CD4-positive, alpha-beta memory T cell (primary cell): ENCODE results near the gene SPOPL. TPM values are rescaled to one million over a fixed set of nuclear protein-coding genes. Genes with fewer than 3 reads are reported as not detected.

ENCODE experiments used
- CTCF ChIA-PET: fragments of 350-600 bp; sonication (Branson Sonifier 250); formaldehyde crosslinking; loops from one replicate; lab custom pipeline; 2021; ENCODE audit warnings: inconsistent platforms; ENCODE audit not compliant: partially characterized antibody; lab: Charles Lee
- POLR2A ChIA-PET: fragments of 350-600 bp; sonication (Branson Sonifier 250); formaldehyde crosslinking; loops from one replicate; lab custom pipeline; 2021; ENCODE audit not compliant: partially characterized antibody; lab: Charles Lee
- DNase-seq, 5 donors: peaks; one replicate each; pipeline versions ENCODE4 v3.0.0 to v3.0.0-alpha.2; 2020 to 2022; ENCODE audit warnings: mixed read lengths in 1 of 5
- H3K27ac ChIP-seq: one replicate; pipeline ENCODE4 v1.7.0; 2013; ENCODE audit warnings: low read depth, low read length
- H3K27me3 ChIP-seq: 2 replicates; pipeline ENCODE4 v1.7.0; 2013; ENCODE audit warnings: mild to moderate bottlenecking, low read length, moderate library complexity; ENCODE audit not compliant: insufficient read depth
- H3K36me3 ChIP-seq: 2 replicates; pipeline ENCODE4 v1.7.0; 2013; ENCODE audit warnings: mild to moderate bottlenecking, low read length, moderate library complexity; ENCODE audit not compliant: insufficient read depth
- H3K4me1 ChIP-seq: 2 replicates; pipeline ENCODE4 v1.7.0; 2013; ENCODE audit warnings: mild to moderate bottlenecking, low read length, moderate library complexity; ENCODE audit not compliant: insufficient read depth
- H3K4me3 ChIP-seq, 2 donors: one replicate each; pipeline ENCODE4 v1.7.0; 2013; ENCODE audit warnings: low read length in 2 of 2, mild to moderate bottlenecking in 1 of 2
- H3K9me3 ChIP-seq, 2 donors: one replicate each; pipeline ENCODE4 v1.7.0; 2013; ENCODE audit warnings: low read length in 2 of 2, control low read depth in 1 of 2; ENCODE audit not compliant: control insufficient read depth in 1 of 2
- H3K27ac Mint-ChIP-seq, 7 donors: one replicate each; pipeline ENCODE4 v1.8.0; 2020 to 2021; ENCODE audit warnings: mixed read lengths in 7 of 7, mild to moderate bottlenecking in 6 of 7, inconsistent platforms in 3 of 7, moderate library complexity in 3 of 7
- H3K27me3 Mint-ChIP-seq, 2 donors: one replicate each; pipeline ENCODE4 v1.8.0; 2020 to 2021; ENCODE audit warnings: mixed read lengths in 2 of 2
- H3K36me3 Mint-ChIP-seq, 2 donors: one replicate each; pipeline ENCODE4 v1.8.0; 2020 to 2021; ENCODE audit warnings: mixed read lengths in 2 of 2, inconsistent platforms in 1 of 2, mild to moderate bottlenecking in 1 of 2
- H3K4me1 Mint-ChIP-seq, 4 donors: one replicate each; pipeline ENCODE4 v1.8.0; 2020 to 2021; ENCODE audit warnings: mixed read lengths in 4 of 4, mild to moderate bottlenecking in 1 of 4
- H3K4me3 Mint-ChIP-seq, 8 donors: one replicate each; pipeline ENCODE4 v1.8.0; 2020 to 2021; ENCODE audit warnings: mixed read lengths in 8 of 8, mild to moderate bottlenecking in 7 of 8, moderate library complexity in 6 of 8, inconsistent platforms in 3 of 8
- H3K9me3 Mint-ChIP-seq, 8 donors: one replicate each; pipeline ENCODE4 v1.8.0; 2020 to 2021; ENCODE audit warnings: mixed read lengths in 8 of 8, mild to moderate bottlenecking in 5 of 8, inconsistent platforms in 3 of 8, moderate library complexity in 1 of 8
- intact Hi-C: fragments of 100-400 bp; cut with micrococcal nuclease; formaldehyde crosslinking; loops from one replicate; pipeline ENCODE4 v1.15.1; 2023
- polyA plus RNA-seq, 2 donors: library from polyadenylated mRNA; unstranded; fragments of 300-500 nt; fragmentation: Illumina TruSeq; gene quantifications; one replicate each; pipeline ENCODE4 v1.2.3, GENCODE V29; 2021
- total RNA-seq, 2 experiments: library from RNA; stranded (reverse); gene quantifications; one replicate each; pipeline ENCODE4 v1.2.3, GENCODE V29; 2021

SPOPL gene
- total and polyA plus RNA-seq, 4 experiments from 2014 or later, result 0.71 to 18.6 (median 10.3) TPM

DNA sequence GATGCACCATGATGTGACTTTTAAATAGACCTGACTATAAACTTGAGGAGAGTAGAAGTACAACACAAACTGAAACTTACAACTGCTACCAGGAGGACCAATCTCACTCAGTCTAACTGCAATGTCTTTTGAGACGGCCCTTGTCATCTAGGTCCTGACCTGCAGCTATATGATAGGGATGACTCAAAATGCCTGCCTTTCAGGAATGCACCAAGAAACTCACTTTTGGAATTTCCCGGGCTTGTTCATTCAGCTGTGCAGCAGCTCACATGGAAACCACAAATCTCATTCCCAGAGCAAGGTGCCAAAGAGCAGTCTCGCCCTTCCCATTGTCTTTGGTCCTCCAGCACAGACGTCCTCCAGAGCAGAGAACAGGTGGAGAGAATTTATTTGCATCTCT is 113.7 kb downstream of the SPOPL start:
- no peaks in the 10 kb centered on the region for H3K9me3 Mint-ChIP-seq
- H3K27me3 Mint-ChIP-seq, result no peaks in the 10 kb centered on the region
- Histone ChIP-seq H3K9me3 (no peaks in the 10 kb centered on the region), H3K4me3 (no peak overlapping the region), H3K27me3 (no peaks in the 10 kb centered on the region), H3K36me3 (no peaks in the 10 kb centered on the region), H3K4me1 (no peaks in the 10 kb centered on the region), H3K27ac (no peak overlapping the region)
- H3K4me1 Mint-ChIP-seq, result no peaks in the 10 kb centered on the region
- H3K27ac Mint-ChIP-seq, result no peak overlapping the region
- no peaks in the 10 kb centered on the region for H3K36me3 Mint-ChIP-seq
- intact Hi-C loops, result no loop called here
- ChIA-PET CTCF (no interaction called here), POLR2A (no interaction called here)
- H3K4me3 Mint-ChIP-seq, result no peak overlapping the region
- no peak for DNase-seq

GRCh38 chr2:138617026-138617425 is 115.5 kb downstream of the SPOPL start:
- Mint-ChIP-seq H3K4me3 (no peak overlapping the region), H3K27ac (no peak overlapping the region), H3K9me3 (peaks cover 0 to 4% (median 0%) of the 10 kb centered on the region in 8 donors), H3K27me3 (peaks cover 0 to 2% of the 10 kb centered on the region in 2 donors), H3K36me3 (no peaks in the 10 kb centered on the region), H3K4me1 (peaks cover 0 to 1% (median under 1%) of the 10 kb centered on the region in 4 donors)
- CTCF ChIA-PET, result no interaction called here
- POLR2A ChIA-PET, result no interaction called here
- H3K4me1 ChIP-seq, result no peaks in the 10 kb centered on the region
- DNase-seq, result no peak
- intact Hi-C loops, result no loop called here
- no peak overlapping the region for H3K27ac ChIP-seq
- no peaks in the 10 kb centered on the region for H3K36me3 ChIP-seq
- no peaks in the 10 kb centered on the region for H3K27me3 ChIP-seq
- H3K9me3 ChIP-seq, result no peaks in the 10 kb centered on the region
- H3K4me3 ChIP-seq, result no peak overlapping the region

GRCh38 chr2:138618971-138619370 is 117.4 kb downstream of the SPOPL start:
- H3K27ac Mint-ChIP-seq, result no peak overlapping the region
- CTCF ChIA-PET, result no interaction called here
- no peak for DNase-seq

DNA sequence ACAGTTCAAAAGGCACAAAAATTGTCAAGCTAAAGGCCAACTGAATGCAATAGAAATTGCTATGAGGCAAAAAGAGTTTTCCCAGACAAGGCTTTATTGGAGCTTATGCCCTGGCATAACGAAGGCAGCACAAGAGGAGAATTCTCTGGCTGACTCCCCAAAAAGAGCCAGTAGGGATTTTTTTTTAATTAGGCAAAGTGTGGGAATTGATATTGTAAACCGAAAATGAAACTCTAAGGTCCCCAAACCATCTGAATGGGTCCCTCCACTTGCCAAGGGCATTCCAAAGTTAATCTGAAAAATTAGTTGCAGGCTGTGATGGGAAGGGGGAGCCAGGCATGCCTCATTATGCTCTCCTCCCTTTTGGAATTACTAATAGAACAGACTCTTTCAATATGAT is 118.9 kb downstream of the SPOPL start:
- ChIA-PET POLR2A (no interaction called here), CTCF (no interaction called here)
- Mint-ChIP-seq H3K27me3 (peaks cover 1 to 2% of the 10 kb centered on the region in 2 donors), H3K27ac (no peak overlapping the region), H3K36me3 (no peaks in the 10 kb centered on the region), H3K4me1 (peaks cover 0 to 1% (median under 1%) of the 10 kb centered on the region in 4 donors), H3K9me3 (peaks cover 0 to 4% (median 0%) of the 10 kb centered on the region in 8 donors), H3K4me3 (no peak overlapping the region)
- no peaks in the 10 kb centered on the region for H3K36me3 ChIP-seq
- no peak overlapping the region for H3K4me3 ChIP-seq
- no peaks in the 10 kb centered on the region for H3K27me3 ChIP-seq
- no peaks in the 10 kb centered on the region for H3K4me1 ChIP-seq
- intact Hi-C loops, result no loop called here
- H3K27ac ChIP-seq, result no peak overlapping the region
- H3K9me3 ChIP-seq, result no peaks in the 10 kb centered on the region
- DNase-seq, result no peak

More at GRCh38 chr2:138618971-138619370, 117.4 kb downstream of the SPOPL start:
- Histone ChIP-seq H3K9me3 (no peaks in the 10 kb centered on the region), H3K4me3 (no peak overlapping the region), H3K27ac (no peak overlapping the region), H3K4me1 (no peaks in the 10 kb centered on the region), H3K27me3 (no peaks in the 10 kb centered on the region), H3K36me3 (no peaks in the 10 kb centered on the region)
- POLR2A ChIA-PET, result interaction anchor here (0.6 kb wide), 1 partner anchor 98 kb away, joined by 3 read pairs; no protein-coding TSS in a partner anchor
- intact Hi-C loops, result no loop called here
- H3K36me3 Mint-ChIP-seq, result no peaks in the 10 kb centered on the region
- H3K9me3 Mint-ChIP-seq, result peaks cover 0 to 4% (median 0%) of the 10 kb centered on the region in 8 donors
- peaks cover 0 to 2% of the 10 kb centered on the region in 2 donors for H3K27me3 Mint-ChIP-seq
- H3K4me3 Mint-ChIP-seq, result no peak overlapping the region
- H3K4me1 Mint-ChIP-seq, result peaks cover 0 to 1% (median under 1%) of the 10 kb centered on the region in 4 donors

GRCh38 chr2:138621139-138621538 is 119.6 kb downstream of the SPOPL start:
- Mint-ChIP-seq H3K27ac (no peak overlapping the region), H3K27me3 (peaks cover 2 to 3% of the 10 kb centered on the region in 2 donors), H3K4me3 (no peak overlapping the region), H3K9me3 (peaks cover 0 to 4% (median 0%) of the 10 kb centered on the region in 8 donors), H3K4me1 (peaks cover 0 to 1% (median under 1%) of the 10 kb centered on the region in 4 donors), H3K36me3 (no peaks in the 10 kb centered on the region)
- H3K27ac ChIP-seq, result no peak overlapping the region
- intact Hi-C loops, result no loop called here
- CTCF ChIA-PET, result no interaction called here
- no peaks in the 10 kb centered on the region for H3K36me3 ChIP-seq
- DNase-seq, result no peak
- H3K4me1 ChIP-seq, result no peaks in the 10 kb centered on the region
- H3K27me3 ChIP-seq, result no peaks in the 10 kb centered on the region
- no peaks in the 10 kb centered on the region for H3K9me3 ChIP-seq
- POLR2A ChIA-PET, result no interaction called here
- no peak overlapping the region for H3K4me3 ChIP-seq

DNA sequence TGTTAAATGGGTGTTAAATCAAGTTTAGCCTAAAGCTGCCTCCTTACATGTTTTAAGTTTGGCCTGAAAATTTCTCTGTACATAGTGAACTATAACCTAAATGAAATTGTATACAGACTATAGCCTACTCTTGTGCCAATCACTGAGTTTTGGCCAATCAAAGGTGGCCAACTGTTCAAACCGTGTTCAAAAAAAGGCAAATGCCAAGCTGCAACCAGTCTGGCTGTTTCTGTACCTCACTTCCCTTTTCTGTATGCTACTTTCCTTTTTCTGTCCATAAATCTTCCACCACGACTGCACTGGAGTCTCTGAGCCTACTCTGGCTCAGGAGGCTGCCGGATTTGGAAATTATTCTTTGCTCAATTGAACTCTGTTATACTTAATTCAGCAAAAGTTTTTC is 121.0 kb downstream of the SPOPL start:
- intact Hi-C loops, result no loop called here

More for the DNA sequence above, 121.0 kb downstream of the SPOPL start:
- Histone ChIP-seq H3K9me3 (no peaks in the 10 kb centered on the region), H3K4me1 (no peaks in the 10 kb centered on the region), H3K27me3 (no peaks in the 10 kb centered on the region), H3K36me3 (no peaks in the 10 kb centered on the region), H3K4me3 (no peak overlapping the region), H3K27ac (no peak overlapping the region)
- no peak overlapping the region for H3K4me3 Mint-ChIP-seq
- DNase-seq, result no peak
- H3K27me3 Mint-ChIP-seq, result peaks cover 6 to 14% of the 10 kb centered on the region in 2 donors
- H3K4me1 Mint-ChIP-seq, result peaks cover 0 to 1% (median under 1%) of the 10 kb centered on the region in 4 donors
- peaks cover 0 to 4% (median 0%) of the 10 kb centered on the region in 8 donors for H3K9me3 Mint-ChIP-seq
- POLR2A ChIA-PET, result no interaction called here
- H3K27ac Mint-ChIP-seq, result no peak overlapping the region
- no peaks in the 10 kb centered on the region for H3K36me3 Mint-ChIP-seq
- CTCF ChIA-PET, result no interaction called here
